Caco-2 (cell line): ENCODE measurements around the gene FAM156A. TPM values are rescaled to one million over a fixed set of nuclear protein-coding genes. Genes with fewer than 3 reads are reported as not detected.

Experiments
- BruUV-seq: library from RNA; stranded (reverse); fragments of 400-500 nt; replicated peaks from 2 replicates; lab custom pipeline; 2021; lab: Mats Ljungman, UMichigan
- CTCF ChIA-PET: fragments of 300-600 bp; sonication (Branson Sonifier 250); formaldehyde crosslinking; loops from one replicate; lab custom pipeline; 2022; ENCODE audit warnings: antibody characterized with exemption; lab: Charles Lee
- POLR2A ChIA-PET: fragments of 300-600 bp; sonication (Branson Sonifier 250); formaldehyde crosslinking; loops from one replicate; lab custom pipeline; 2022; ENCODE audit warnings: antibody characterized with exemption; lab: Charles Lee
- DNase-seq, 2 experiments: peaks; one replicate each; pipeline versions ENCODE4 v3.0.0 to v3.0.0-alpha.2; 2020 to 2022
- H3K27me3 ChIP-seq: replicated peaks from 2 replicates; pipeline ENCODE4 v1.6.0; 2011; ENCODE audit warnings: low read length; ENCODE audit not compliant: control insufficient read depth, insufficient read depth
- H3K36me3 ChIP-seq: 2 replicates; pipeline ENCODE4 v1.5.1; 2011; ENCODE audit warnings: low read length; ENCODE audit not compliant: control insufficient read depth, insufficient read depth
- H3K4me1 ChIP-seq: fragments of 250-450 bp; sonication (Bioruptor Pico); 2 replicates; pipeline ENCODE4 v1.5.1; 2020; ENCODE audit warnings: mild to moderate bottlenecking
- H3K4me3 ChIP-seq: 2 replicates; pipeline ENCODE4 v1.5.1; 2011; ENCODE audit warnings: low read depth, mild to moderate bottlenecking, control low read depth, low read length
- H3K9me3 ChIP-seq: fragments of 250-450 bp; sonication (Bioruptor Pico); 2 replicates; pipeline ENCODE4 v1.5.1; 2020; ENCODE audit warnings: mild to moderate bottlenecking, moderate library complexity
- H3K27ac Mint-ChIP-seq: one replicate; pipeline ENCODE4 v1.8.0; 2022; ENCODE audit warnings: mixed read lengths; ENCODE audit not compliant: unreplicated experiment
- H3K27me3 Mint-ChIP-seq: one replicate; pipeline ENCODE4 v1.8.0; 2022; ENCODE audit warnings: mixed read lengths; ENCODE audit not compliant: insufficient read depth, unreplicated experiment
- H3K36me3 Mint-ChIP-seq: one replicate; pipeline ENCODE4 v1.8.0; 2022; ENCODE audit warnings: mild to moderate bottlenecking, mixed read lengths; ENCODE audit not compliant: insufficient read depth, unreplicated experiment
- H3K4me1 Mint-ChIP-seq: one replicate; pipeline ENCODE4 v1.8.0; 2022; ENCODE audit warnings: low read depth, mixed read lengths; ENCODE audit not compliant: unreplicated experiment
- H3K4me3 Mint-ChIP-seq: one replicate; pipeline ENCODE4 v1.8.0; 2022; ENCODE audit warnings: mild to moderate bottlenecking, moderate library complexity, mixed read lengths; ENCODE audit not compliant: unreplicated experiment
- H3K9me3 Mint-ChIP-seq: one replicate; pipeline ENCODE4 v1.8.0; 2022; ENCODE audit warnings: mixed read lengths; ENCODE audit not compliant: unreplicated experiment
- intact Hi-C: fragments of 100-400 bp; cut with micrococcal nuclease; formaldehyde crosslinking; loops from one replicate; pipeline ENCODE4 v1.10.0; 2022; ENCODE audit not compliant: unreplicated experiment
- total RNA-seq: library from RNA; stranded (reverse); gene quantifications from 2 replicates; pipeline ENCODE4 v1.2.3, GENCODE V29; 2022
- TF ChIP-seq, protein P1 (sequence below), 2 experiments: fragments of 200-600 bp in 1 of 2; IDR thresholded peaks; 1 replicate in 1 of 2; 2 replicates in 1 of 2; pipeline versions ENCODE4 v1.5.1 to v1.8.0; 2011 to 2022; ENCODE audit warnings: antibody characterized with exemption in 1 of 2, control low read depth in 1 of 2, inconsistent platforms in 1 of 2, low read depth in 1 of 2, low read length in 1 of 2, mild to moderate bottlenecking in 1 of 2, moderate library complexity in 1 of 2; ENCODE audit not compliant: insufficient read depth in 1 of 2, severe bottlenecking in 1 of 2, unreplicated experiment in 1 of 2

FAM156A gene
- total RNA-seq, 1 experiment from 2014 or later = 37.0 TPM

DNA sequence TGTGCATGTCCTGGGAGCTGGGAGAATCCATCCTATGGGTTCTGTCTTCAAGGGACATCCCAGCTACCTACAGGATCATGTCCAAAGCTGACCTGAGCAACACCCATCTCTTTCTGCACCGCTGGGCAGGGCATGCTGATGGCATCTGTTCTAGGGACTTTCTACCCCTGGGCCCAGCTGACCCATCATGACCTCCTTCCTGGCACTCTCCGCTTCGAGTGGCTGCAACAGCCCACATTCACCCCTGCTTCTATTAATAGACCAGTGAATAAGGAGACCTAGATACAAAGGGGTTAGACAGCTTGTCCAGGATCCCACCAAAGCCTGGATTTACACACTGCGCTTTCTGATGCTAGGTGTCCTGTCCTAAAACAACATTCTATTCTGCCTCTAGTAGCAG lies 45.7 kb upstream of the FAM156A start:
- Histone ChIP-seq H3K27me3 (no peaks in the 10 kb centered on the region), H3K36me3 (no peaks in the 10 kb centered on the region), H3K4me3 (no peak overlapping the region), H3K4me1 (no peaks in the 10 kb centered on the region), H3K9me3 (no peaks in the 10 kb centered on the region)
- intact Hi-C loops = no loop called here
- Mint-ChIP-seq H3K9me3 (peaks cover 9% of the 10 kb centered on the region), H3K27ac (no peak overlapping the region), H3K4me3 (no peak overlapping the region), H3K4me1 (peaks cover 4% of the 10 kb centered on the region), H3K36me3 (no peaks in the 10 kb centered on the region), H3K27me3 (no peaks in the 10 kb centered on the region)
- ChIA-PET POLR2A (no interaction called here), CTCF (no interaction called here)
- DNase-seq = no peak
- TF ChIP-seq, protein P1, sequence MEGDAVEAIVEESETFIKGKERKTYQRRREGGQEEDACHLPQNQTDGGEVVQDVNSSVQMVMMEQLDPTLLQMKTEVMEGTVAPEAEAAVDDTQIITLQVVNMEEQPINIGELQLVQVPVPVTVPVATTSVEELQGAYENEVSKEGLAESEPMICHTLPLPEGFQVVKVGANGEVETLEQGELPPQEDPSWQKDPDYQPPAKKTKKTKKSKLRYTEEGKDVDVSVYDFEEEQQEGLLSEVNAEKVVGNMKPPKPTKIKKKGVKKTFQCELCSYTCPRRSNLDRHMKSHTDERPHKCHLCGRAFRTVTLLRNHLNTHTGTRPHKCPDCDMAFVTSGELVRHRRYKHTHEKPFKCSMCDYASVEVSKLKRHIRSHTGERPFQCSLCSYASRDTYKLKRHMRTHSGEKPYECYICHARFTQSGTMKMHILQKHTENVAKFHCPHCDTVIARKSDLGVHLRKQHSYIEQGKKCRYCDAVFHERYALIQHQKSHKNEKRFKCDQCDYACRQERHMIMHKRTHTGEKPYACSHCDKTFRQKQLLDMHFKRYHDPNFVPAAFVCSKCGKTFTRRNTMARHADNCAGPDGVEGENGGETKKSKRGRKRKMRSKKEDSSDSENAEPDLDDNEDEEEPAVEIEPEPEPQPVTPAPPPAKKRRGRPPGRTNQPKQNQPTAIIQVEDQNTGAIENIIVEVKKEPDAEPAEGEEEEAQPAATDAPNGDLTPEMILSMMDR (IDR thresholded peaks at IDR 0.05; ENCODE audit: insufficient read depth in 1 of 2, low read depth in 1 of 2, low read length in 1 of 2, severe bottlenecking in 1 of 2, unreplicated experiment in 1 of 2) = no peak
- BruUV-seq = no TSS peak

DNA sequence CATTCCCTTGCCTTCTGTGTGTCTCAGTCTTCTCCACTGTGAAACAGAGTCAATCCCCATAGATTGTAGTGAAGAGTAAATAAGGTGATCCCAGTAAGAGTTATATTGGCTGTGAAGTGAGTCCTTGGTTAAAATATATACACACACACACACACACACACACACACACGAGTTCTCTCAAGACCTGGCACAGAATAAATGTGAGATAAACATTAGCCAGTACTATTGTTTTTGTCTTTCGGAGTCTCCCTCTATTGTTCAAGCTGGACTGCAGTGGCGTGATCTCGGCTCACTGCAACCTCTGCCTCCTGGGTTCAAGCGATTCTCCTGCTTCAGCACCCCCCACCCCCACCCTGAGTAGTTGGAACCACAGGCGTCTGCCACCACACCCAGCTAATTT lies 44.8 kb upstream of the FAM156A start:
- Histone ChIP-seq H3K4me1 (no peaks in the 10 kb centered on the region), H3K4me3 (no peak overlapping the region), H3K36me3 (no peaks in the 10 kb centered on the region), H3K27me3 (no peaks in the 10 kb centered on the region), H3K9me3 (no peaks in the 10 kb centered on the region)
- TF ChIP-seq, protein P1 (IDR thresholded peaks at IDR 0.05; ENCODE audit: insufficient read depth in 1 of 2, low read depth in 1 of 2, low read length in 1 of 2, severe bottlenecking in 1 of 2, unreplicated experiment in 1 of 2) = no peak
- CTCF ChIA-PET = no interaction called here
- POLR2A ChIA-PET = no interaction called here
- peaks cover 4% of the 10 kb centered on the region for H3K4me1 Mint-ChIP-seq
- no peak overlapping the region for H3K4me3 Mint-ChIP-seq
- intact Hi-C loops = no loop called here
- H3K9me3 Mint-ChIP-seq = peaks cover 9% of the 10 kb centered on the region
- no peak for DNase-seq
- no peaks in the 10 kb centered on the region for H3K36me3 Mint-ChIP-seq
- no peaks in the 10 kb centered on the region for H3K27me3 Mint-ChIP-seq
- no peak overlapping the region for H3K27ac Mint-ChIP-seq
- no TSS peak for BruUV-seq

DNA sequence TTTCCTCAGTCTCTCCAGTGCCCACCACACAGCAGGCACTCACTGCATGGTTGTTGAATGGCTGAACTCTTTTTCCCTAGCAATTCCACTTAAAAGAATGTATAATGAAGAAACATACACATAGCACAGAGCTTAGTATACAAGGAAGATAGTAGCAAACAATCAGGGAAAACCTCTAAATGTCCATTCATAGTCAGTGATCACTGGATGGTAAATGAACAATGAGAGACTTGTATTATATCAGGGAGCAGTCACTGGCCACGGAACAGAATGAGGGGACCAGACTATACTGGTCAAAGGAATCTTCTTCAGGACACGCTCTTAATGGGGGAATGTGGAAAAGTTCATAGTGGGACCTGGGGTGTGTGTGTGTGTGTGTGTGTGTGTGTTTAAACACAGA lies 43.6 kb upstream of the FAM156A start:
- no peaks in the 10 kb centered on the region for H3K9me3 ChIP-seq
- BruUV-seq = no TSS peak
- Mint-ChIP-seq H3K4me3 (no peak overlapping the region), H3K4me1 (peaks cover 4% of the 10 kb centered on the region), H3K36me3 (no peaks in the 10 kb centered on the region), H3K27ac (no peak overlapping the region), H3K27me3 (no peaks in the 10 kb centered on the region), H3K9me3 (no peaks in the 10 kb centered on the region)
- no peaks in the 10 kb centered on the region for H3K4me1 ChIP-seq
- H3K36me3 ChIP-seq = no peaks in the 10 kb centered on the region
- ChIA-PET CTCF (no interaction called here), POLR2A (no interaction called here)
- intact Hi-C loops = no loop called here
- no peaks in the 10 kb centered on the region for H3K27me3 ChIP-seq
- DNase-seq = no peak
- TF ChIP-seq, protein P1 (IDR thresholded peaks at IDR 0.05; ENCODE audit: insufficient read depth in 1 of 2, low read depth in 1 of 2, low read length in 1 of 2, severe bottlenecking in 1 of 2, unreplicated experiment in 1 of 2) = no peak
- no peak overlapping the region for H3K4me3 ChIP-seq
